IMR-90 (cell line): ENCODE measurements around the gene OSGIN1. TPM values are rescaled to one million over a fixed set of nuclear protein-coding genes. Genes with fewer than 3 reads are reported as not detected.

Experiments
- ATAC-seq: fragments of 200-7000 bp; cut with Tn5 transposase; 2 replicates; pipeline ENCODE4 v1.9.1; 2020; ENCODE audit warnings: low read depth, mild to moderate bottlenecking, moderate library complexity
- BruUV-seq: library from RNA; stranded (reverse); fragments of 400-500 nt; replicated peaks from 2 replicates; lab custom pipeline; 2021; lab: Mats Ljungman, UMichigan
- CTCF ChIA-PET: fragments of 300-600 bp; formaldehyde crosslinking; extraction: SDS; loops from one replicate; lab custom pipeline; 2021; ENCODE audit warnings: antibody characterized with exemption; lab: Yijun Ruan, JAX
- POLR2A ChIA-PET: fragments of 300-600 bp; sonication (Branson Sonifier 250); formaldehyde crosslinking; loops from one replicate; lab custom pipeline; 2022; ENCODE audit warnings: antibody characterized with exemption; ENCODE audit not compliant: unreplicated experiment; lab: Charles Lee
- DNase-seq: peaks from one replicate; pipeline ENCODE4 v3.0.0; 2013
- H2AFZ ChIP-seq: replicated peaks from 2 replicates; pipeline ENCODE3; 2013; ENCODE audit warnings: low read length, mild to moderate bottlenecking; ENCODE audit not compliant: poor library complexity
- H2AK5ac ChIP-seq: 2 replicates; pipeline ENCODE4 v1.6.1; 2013; ENCODE audit warnings: low read depth, low read length, inconsistent platforms
- H2AK9ac ChIP-seq: replicated peaks from 2 replicates; pipeline ENCODE3; 2013; ENCODE audit warnings: mild to moderate bottlenecking, low read depth, low read length, moderate library complexity; ENCODE audit not compliant: poor library complexity
- H2BK120ac ChIP-seq: 2 replicates; pipeline ENCODE4 v1.6.1; 2013; ENCODE audit warnings: low read depth, low read length, inconsistent platforms
- H2BK15ac ChIP-seq: 3 replicates; pipeline ENCODE4 v1.6.1; 2013; ENCODE audit warnings: low read depth, low read length, inconsistent platforms
- H2BK20ac ChIP-seq: 2 replicates; pipeline ENCODE4 v1.6.1; 2013; ENCODE audit warnings: low read depth, mild to moderate bottlenecking, inconsistent platforms, low read length, moderate library complexity
- H2BK5ac ChIP-seq: 2 replicates; pipeline ENCODE4 v1.6.1; 2013; ENCODE audit warnings: mild to moderate bottlenecking, low read depth, low read length, inconsistent platforms; ENCODE audit not compliant: poor library complexity, severe bottlenecking
- H3K14ac ChIP-seq: replicated peaks from 2 replicates; pipeline ENCODE4 v1.6.1; 2013; ENCODE audit warnings: low read depth, low read length, inconsistent platforms
- H3K18ac ChIP-seq: 2 replicates; pipeline ENCODE4 v1.6.1; 2013; ENCODE audit warnings: low read depth, low read length, control low read depth
- H3K23ac ChIP-seq: 2 replicates; pipeline ENCODE4 v1.6.1; 2013; ENCODE audit warnings: low read depth, low read length, inconsistent platforms
- H3K27ac ChIP-seq: 2 replicates; pipeline ENCODE4 v1.5.1; 2013; ENCODE audit warnings: mild to moderate bottlenecking, control low read depth, low read length; ENCODE audit not compliant: insufficient read depth
- H3K27me3 ChIP-seq: 2 replicates; pipeline ENCODE4 v1.6.1; 2013; ENCODE audit warnings: low read length; ENCODE audit not compliant: control insufficient read depth, insufficient read depth
- H3K36me3 ChIP-seq: 2 replicates; pipeline ENCODE4 v1.6.1; 2013; ENCODE audit warnings: low read length, mixed read lengths; ENCODE audit not compliant: control insufficient read depth, insufficient read depth
- H3K4ac ChIP-seq: 2 replicates; pipeline ENCODE4 v1.6.1; 2013; ENCODE audit warnings: low read depth, low read length, inconsistent platforms
- H3K4me1 ChIP-seq: 2 replicates; pipeline ENCODE4 v1.6.1; 2013; ENCODE audit warnings: low read length, mixed read lengths; ENCODE audit not compliant: control insufficient read depth, insufficient read depth
- H3K4me2 ChIP-seq: 2 replicates; pipeline ENCODE4 v1.6.1; 2013; ENCODE audit warnings: low read depth, mild to moderate bottlenecking, control low read depth, low read length, moderate library complexity
- H3K4me3 ChIP-seq: 2 replicates; pipeline ENCODE4 v1.5.1; 2013; ENCODE audit warnings: low read depth, mild to moderate bottlenecking, control low read depth, low read length, moderate library complexity; ENCODE audit not compliant: insufficient read depth
- H3K56ac ChIP-seq: 2 replicates; pipeline ENCODE4 v1.6.1; 2013; ENCODE audit warnings: low read length, inconsistent platforms; ENCODE audit not compliant: insufficient read depth; ENCODE audit errors: extremely low read depth
- H3K79me1 ChIP-seq, 2 experiments: 2 replicates each; pipeline ENCODE4 v1.6.1; 2013; ENCODE audit warnings: low read length in 2 of 2, inconsistent platforms in 1 of 2, low read depth in 1 of 2
- H3K9ac ChIP-seq: 2 replicates; pipeline ENCODE4 v1.6.1; 2013; ENCODE audit warnings: low read depth, low read length, control low read depth
- H3K9me1 ChIP-seq: 2 replicates; pipeline ENCODE4 v1.6.1; 2013; ENCODE audit warnings: low read length, inconsistent platforms; ENCODE audit not compliant: insufficient read depth
- H3K9me3 ChIP-seq: 2 replicates; pipeline ENCODE4 v1.6.1; 2013; ENCODE audit warnings: low read length; ENCODE audit not compliant: control insufficient read depth, insufficient read depth
- H4K20me1 ChIP-seq: 2 replicates; pipeline ENCODE4 v1.6.1; 2013; ENCODE audit warnings: low read length, inconsistent platforms; ENCODE audit not compliant: insufficient read depth
- H4K5ac ChIP-seq: 2 replicates; pipeline ENCODE4 v1.6.1; 2013; ENCODE audit warnings: mild to moderate bottlenecking, low read depth, low read length, control low read depth
- H4K8ac ChIP-seq, 2 experiments: 2 replicates each; pipeline ENCODE4 v1.6.1; 2013; ENCODE audit warnings: low read depth in 2 of 2, low read length in 2 of 2, control low read depth in 1 of 2, inconsistent platforms in 1 of 2
- H4K91ac ChIP-seq: 2 replicates; pipeline ENCODE4 v1.6.1; 2013; ENCODE audit warnings: low read depth, low read length, inconsistent platforms; ENCODE audit not compliant: insufficient read depth
- BHLHE40 ChIP-seq: fragments of 150-350 bp; IDR thresholded peaks from 2 replicates; pipeline ENCODE4 v1.6.1; 2016; ENCODE audit warnings: mild to moderate bottlenecking, low read depth, low read length
- CEBPB ChIP-seq: IDR thresholded peaks from 2 replicates; pipeline ENCODE4 v1.6.1; 2012; ENCODE audit warnings: low read depth, low read length, improper control_type of control experiment
- CHD1 ChIP-seq: IDR thresholded peaks from 2 replicates; pipeline ENCODE4 v1.6.1; 2012; ENCODE audit warnings: low read depth, low read length, improper control_type of control experiment
- FOS ChIP-seq: fragments of 150-350 bp; IDR thresholded peaks from 2 replicates; pipeline ENCODE4 v1.6.1; 2016; ENCODE audit warnings: low read depth, low read length
- MAFK ChIP-seq: IDR thresholded peaks from 2 replicates; pipeline ENCODE4 v1.6.1; 2012; ENCODE audit warnings: low read depth, low read length, improper control_type of control experiment
- MAZ ChIP-seq: IDR thresholded peaks from 2 replicates; pipeline ENCODE4 v1.6.1; 2012; ENCODE audit warnings: low read depth, mild to moderate bottlenecking, low read length, improper control_type of control experiment, moderate library complexity, borderline replicate concordance
- MXI1 ChIP-seq: IDR thresholded peaks from 2 replicates; pipeline ENCODE4 v1.6.1; 2012; ENCODE audit warnings: low read depth, mild to moderate bottlenecking, low read length, moderate library complexity, borderline replicate concordance
- NFE2L2 ChIP-seq: fragments of 150-350 bp; IDR thresholded peaks from 2 replicates; pipeline ENCODE4 v1.6.1; 2016; ENCODE audit warnings: low read depth, mild to moderate bottlenecking, low read length
- POLR2A ChIP-seq: IDR thresholded peaks from 2 replicates; pipeline ENCODE4 v1.6.1; 2012; ENCODE audit warnings: mild to moderate bottlenecking, low read depth, low read length
- RAD21 ChIP-seq: IDR thresholded peaks from 2 replicates; pipeline ENCODE4 v1.6.1; 2012; ENCODE audit warnings: low read length, improper control_type of control experiment
- RCOR1 ChIP-seq: IDR thresholded peaks from 2 replicates; pipeline ENCODE4 v1.6.1; 2012; ENCODE audit warnings: mild to moderate bottlenecking, low read length, improper control_type of control experiment; ENCODE audit not compliant: insufficient replicate concordance
- RFX5 ChIP-seq: IDR thresholded peaks from 2 replicates; pipeline ENCODE4 v1.8.0; 2012; ENCODE audit warnings: low read depth, mild to moderate bottlenecking, low read length, moderate library complexity
- SMC3 ChIP-seq: fragments of 150-350 bp; IDR thresholded peaks from 2 replicates; pipeline ENCODE4 v1.6.1; 2016; ENCODE audit warnings: low read depth, mild to moderate bottlenecking, antibody characterized with exemption, low read length, moderate library complexity
- WGBS, 2 experiments: methylation state at CpG; one replicate each; pipeline versions ENCODE4 v1.1.5 to v1.1.7; 2013; ENCODE audit warnings: missing lambda C conversion rate in 2 of 2; ENCODE audit not compliant: insufficient read length in 1 of 2; ENCODE audit errors: extremely low coverage in 2 of 2; 5-methylcytosine and 5-hydroxymethylcytosine counted together
- dilution Hi-C: fragments of 300-500 bp; cut with HindIII; formaldehyde crosslinking; loops from one replicate; pipeline ENCODE4 v1.14.3; 2018; ENCODE audit warnings: low sequenced_read_pairs; ENCODE audit not compliant: unreplicated experiment
- in situ Hi-C: fragments of 300-500 bp; cut with MboI; formaldehyde crosslinking; loops from 3 replicates; pipeline ENCODE4 v1.14.3; 2019; ENCODE audit warnings: low sequenced_read_pairs, inconsistent platforms, mixed read lengths
- intact Hi-C: fragments of 100-400 bp; cut with micrococcal nuclease; formaldehyde crosslinking; loops from 2 replicates; pipeline ENCODE4 v1.10.0; 2022
- polyA plus RNA-seq, 3 experiments: library from polyadenylated mRNA; depleted of rRNA; stranded (reverse); fragments of >200 nt; gene quantifications; 2 replicates each; pipeline ENCODE4 v1.2.3, GENCODE V29; 2012; ENCODE audit warnings: low replicate concordance in 1 of 3
- total RNA-seq: library from RNA; depleted of rRNA; stranded (reverse); fragments of >200 nt; gene quantifications from 2 replicates; pipeline ENCODE4 v1.2.3, GENCODE V29; 2012
- TF ChIP-seq, protein P1 (sequence below): fragments of 150-350 bp; IDR thresholded peaks from 2 replicates; pipeline ENCODE4 v1.6.1; 2017; ENCODE audit warnings: mild to moderate bottlenecking, antibody characterized with exemption, low read length, low read depth
- TF ChIP-seq, protein P2 (sequence below): conservative IDR thresholded peaks from 2 replicates; pipeline ENCODE4 v1.5.1; 2012; ENCODE audit warnings: mild to moderate bottlenecking, low read depth, low read length, improper control_type of control experiment
- TF ChIP-seq, protein P3 (sequence below): fragments of 150-350 bp; IDR thresholded peaks from 2 replicates; pipeline ENCODE4 v1.6.1; 2016; ENCODE audit warnings: low read depth, mild to moderate bottlenecking, low read length, moderate library complexity, borderline replicate concordance

OSGIN1 gene
- total and polyA plus RNA-seq, 2 of the 4 experiments (the other 2 are of a cell fraction), result 0.90 to 6.4 TPM

DNA sequence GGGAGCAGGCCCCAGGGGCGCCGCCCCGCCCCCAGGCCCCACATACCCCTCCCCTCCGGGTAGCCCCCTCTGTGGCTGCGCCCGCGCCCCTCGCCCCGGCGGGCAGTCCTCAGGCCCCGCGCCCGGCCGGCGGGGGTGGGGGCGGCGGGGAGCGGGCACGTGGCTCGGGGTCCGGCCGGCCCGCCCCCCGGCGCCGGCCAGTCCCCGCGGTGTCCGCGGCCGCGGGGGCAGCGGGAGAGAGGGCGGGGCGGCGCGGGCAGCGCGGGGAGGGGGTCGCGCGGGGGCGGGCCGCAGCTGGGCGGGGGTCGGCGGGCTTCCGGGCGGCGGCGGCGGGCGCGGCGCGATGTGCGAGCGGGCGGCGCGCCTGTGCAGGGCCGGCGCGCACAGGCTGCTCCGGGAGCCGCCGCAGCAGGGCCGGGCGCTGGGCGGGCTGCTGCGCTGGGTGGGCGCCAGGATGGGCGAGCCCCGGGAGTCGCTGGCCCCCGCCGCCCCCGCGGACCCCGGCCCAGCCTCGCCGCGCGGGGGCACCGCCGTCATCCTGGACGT, 15.3 kb downstream of the OSGIN1 start:
- ChIA-PET POLR2A (no interaction called here), CTCF (no interaction called here)
- H3K14ac ChIP-seq, result no peak overlapping the region
- H3K23ac ChIP-seq, result no peak overlapping the region
- H2AFZ ChIP-seq, result peak overlapping the region; percentile 51
- H3K79me1 ChIP-seq, result no peaks in the 10 kb centered on the region
- no peak overlapping the region for H3K56ac ChIP-seq
- no peak overlapping the region for H2BK5ac ChIP-seq
- H4K5ac ChIP-seq, result no peak overlapping the region
- H3K9me1 ChIP-seq, result no peaks in the 10 kb centered on the region; the same call in 1 of the 2 replicates
- no peak overlapping the region for H3K18ac ChIP-seq
- H3K4me2 ChIP-seq, result no peak overlapping the region
- H2BK20ac ChIP-seq, result no peak overlapping the region
- no peaks in the 10 kb centered on the region for H3K9me3 ChIP-seq
- TF ChIP-seq CEBPB, result no peak
- TF ChIP-seq MAFK, result no peak
- TF ChIP-seq NFE2L2, result no peak
- no peak for TF ChIP-seq SMC3
- TF ChIP-seq POLR2A, result no peak
- TF ChIP-seq MXI1, result no peak
- TF ChIP-seq FOS, result no peak
- no peak for TF ChIP-seq RFX5
- TF ChIP-seq, protein P1, sequence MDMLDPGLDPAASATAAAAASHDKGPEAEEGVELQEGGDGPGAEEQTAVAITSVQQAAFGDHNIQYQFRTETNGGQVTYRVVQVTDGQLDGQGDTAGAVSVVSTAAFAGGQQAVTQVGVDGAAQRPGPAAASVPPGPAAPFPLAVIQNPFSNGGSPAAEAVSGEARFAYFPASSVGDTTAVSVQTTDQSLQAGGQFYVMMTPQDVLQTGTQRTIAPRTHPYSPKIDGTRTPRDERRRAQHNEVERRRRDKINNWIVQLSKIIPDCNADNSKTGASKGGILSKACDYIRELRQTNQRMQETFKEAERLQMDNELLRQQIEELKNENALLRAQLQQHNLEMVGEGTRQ, result no peak
- TF ChIP-seq, protein P2, sequence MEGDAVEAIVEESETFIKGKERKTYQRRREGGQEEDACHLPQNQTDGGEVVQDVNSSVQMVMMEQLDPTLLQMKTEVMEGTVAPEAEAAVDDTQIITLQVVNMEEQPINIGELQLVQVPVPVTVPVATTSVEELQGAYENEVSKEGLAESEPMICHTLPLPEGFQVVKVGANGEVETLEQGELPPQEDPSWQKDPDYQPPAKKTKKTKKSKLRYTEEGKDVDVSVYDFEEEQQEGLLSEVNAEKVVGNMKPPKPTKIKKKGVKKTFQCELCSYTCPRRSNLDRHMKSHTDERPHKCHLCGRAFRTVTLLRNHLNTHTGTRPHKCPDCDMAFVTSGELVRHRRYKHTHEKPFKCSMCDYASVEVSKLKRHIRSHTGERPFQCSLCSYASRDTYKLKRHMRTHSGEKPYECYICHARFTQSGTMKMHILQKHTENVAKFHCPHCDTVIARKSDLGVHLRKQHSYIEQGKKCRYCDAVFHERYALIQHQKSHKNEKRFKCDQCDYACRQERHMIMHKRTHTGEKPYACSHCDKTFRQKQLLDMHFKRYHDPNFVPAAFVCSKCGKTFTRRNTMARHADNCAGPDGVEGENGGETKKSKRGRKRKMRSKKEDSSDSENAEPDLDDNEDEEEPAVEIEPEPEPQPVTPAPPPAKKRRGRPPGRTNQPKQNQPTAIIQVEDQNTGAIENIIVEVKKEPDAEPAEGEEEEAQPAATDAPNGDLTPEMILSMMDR, result no peak
- no peak for TF ChIP-seq MAZ
- no peak for TF ChIP-seq CHD1
- no peak for TF ChIP-seq BHLHE40
- TF ChIP-seq RAD21, result no peak
- TF ChIP-seq RCOR1, result no peak
- TF ChIP-seq, protein P3, sequence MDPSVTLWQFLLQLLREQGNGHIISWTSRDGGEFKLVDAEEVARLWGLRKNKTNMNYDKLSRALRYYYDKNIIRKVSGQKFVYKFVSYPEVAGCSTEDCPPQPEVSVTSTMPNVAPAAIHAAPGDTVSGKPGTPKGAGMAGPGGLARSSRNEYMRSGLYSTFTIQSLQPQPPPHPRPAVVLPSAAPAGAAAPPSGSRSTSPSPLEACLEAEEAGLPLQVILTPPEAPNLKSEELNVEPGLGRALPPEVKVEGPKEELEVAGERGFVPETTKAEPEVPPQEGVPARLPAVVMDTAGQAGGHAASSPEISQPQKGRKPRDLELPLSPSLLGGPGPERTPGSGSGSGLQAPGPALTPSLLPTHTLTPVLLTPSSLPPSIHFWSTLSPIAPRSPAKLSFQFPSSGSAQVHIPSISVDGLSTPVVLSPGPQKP, result no peak
- no peak overlapping the region for H4K8ac ChIP-seq
- no peak overlapping the region for H3K9ac ChIP-seq
- intact Hi-C loops (loop anchor here (1.0 to 5.0 kb wide), 4 partner anchors 56 to 209 kb away; partner anchors contain the start of gene SLC38A8), dilution Hi-C loops (no loop called here), in situ Hi-C loops (loop anchor here (10.0 to 25.0 kb wide), 2 partner anchors 206 to 519 kb away; no protein-coding TSS in a partner anchor)
- DNase-seq (no peak), ATAC-seq (peak; percentile 66)
- H3K27ac ChIP-seq, result no peak overlapping the region
- BruUV-seq, result no TSS peak
- no peaks in the 10 kb centered on the region; the same call in none of the 2 replicates for H4K20me1 ChIP-seq
- no peak overlapping the region for H2BK120ac ChIP-seq
- H2AK9ac ChIP-seq, result peak overlapping the region; percentile 61
- peaks cover 29% of the 10 kb centered on the region for H3K27me3 ChIP-seq
- H3K4me1 ChIP-seq, result no peaks in the 10 kb centered on the region
- peaks cover 3% of the 10 kb centered on the region; the same call in 1 of the 2 replicates for H3K36me3 ChIP-seq
- H4K91ac ChIP-seq, result no peak overlapping the region
- H2BK15ac ChIP-seq, result no peak overlapping the region
- H2AK5ac ChIP-seq, result no peak overlapping the region
- H3K4ac ChIP-seq, result no peak overlapping the region
- peak overlapping the region; percentile 16; the same call in 1 of the 2 replicates for H3K4me3 ChIP-seq
- WGBS, 2 experiments, result 0% methylated on average over 9 of the region's 87 CpGs; no CpG with 5 or more reads in 1 of the 2 experiments
